Natural killer cell (primary cell): Measurements from ENCODE around the gene SLC25A26. TPM values are rescaled to one million over a fixed set of nuclear protein-coding genes. Genes with fewer than 3 reads are reported as not detected.

Source experiments
- ATAC-seq, 3 donors: fragments of 150-1000 bp in 2 of 3; fragments of 200-7000 bp in 1 of 3; cut with Tn5 transposase; 1 replicate in 1 of 3; 2 replicates in 2 of 3; pipeline ENCODE4 v1.10.0; 2021; ENCODE audit warnings: mild to moderate bottlenecking in 2 of 3, moderate library complexity in 2 of 3
- DNase-seq, 2 donors: peaks; one replicate each; pipeline versions ENCODE4 v3.0.0 to v3.0.0-alpha.2; 2013 to 2021; ENCODE audit warnings: mixed read lengths in 1 of 2
- H3K27ac ChIP-seq: one replicate; pipeline ENCODE4 v1.5.1; 2013; ENCODE audit warnings: mild to moderate bottlenecking, low read length
- H3K27me3 ChIP-seq: one replicate; pipeline ENCODE4 v1.6.1; 2013; ENCODE audit warnings: low read length; ENCODE audit not compliant: control insufficient read depth, insufficient read depth
- H3K36me3 ChIP-seq: one replicate; pipeline ENCODE4 v1.6.1; 2013; ENCODE audit warnings: low read length; ENCODE audit not compliant: control insufficient read depth, insufficient read depth
- H3K4me1 ChIP-seq: one replicate; pipeline ENCODE4 v1.6.1; 2013; ENCODE audit warnings: low read length; ENCODE audit not compliant: control insufficient read depth, insufficient read depth
- H3K4me3 ChIP-seq: one replicate; pipeline ENCODE4 v1.5.1; 2013; ENCODE audit warnings: low read length
- H3K9me3 ChIP-seq: one replicate; pipeline ENCODE4 v1.6.1; 2013; ENCODE audit warnings: low read length; ENCODE audit not compliant: control insufficient read depth, insufficient read depth
- H3K27ac Mint-ChIP-seq, 2 donors: one replicate each; pipeline ENCODE4 v1.8.0; 2022; ENCODE audit warnings: mild to moderate bottlenecking in 2 of 2, mixed read lengths in 2 of 2, moderate library complexity in 1 of 2
- H3K27me3 Mint-ChIP-seq, 2 donors: one replicate each; pipeline ENCODE4 v1.8.0; 2022; ENCODE audit warnings: low read depth in 2 of 2, mixed read lengths in 2 of 2
- H3K36me3 Mint-ChIP-seq: one replicate; pipeline ENCODE4 v1.8.0; 2022; ENCODE audit warnings: mixed read lengths
- H3K4me1 Mint-ChIP-seq, 2 donors: one replicate each; pipeline ENCODE4 v1.8.0; 2022; ENCODE audit warnings: mixed read lengths in 2 of 2
- H3K4me3 Mint-ChIP-seq: one replicate; pipeline ENCODE4 v1.8.0; 2022; ENCODE audit warnings: mild to moderate bottlenecking, moderate library complexity, mixed read lengths
- H3K9me3 Mint-ChIP-seq, 2 donors: one replicate each; pipeline ENCODE4 v1.8.0; 2022; ENCODE audit warnings: mixed read lengths in 2 of 2
- CTCF ChIP-seq: fragments of 200-600 bp; IDR thresholded peaks from one replicate; pipeline ENCODE4 v1.8.0; 2022; ENCODE audit warnings: antibody characterized with exemption
- WGBS: methylation state at CpG from one replicate; pipeline ENCODE4 v1.1.7; 2013; ENCODE audit warnings: missing lambda C conversion rate; ENCODE audit not compliant: insufficient coverage; 5-methylcytosine and 5-hydroxymethylcytosine counted together
- intact Hi-C: fragments of 100-400 bp; cut with micrococcal nuclease; formaldehyde crosslinking; loops from one replicate; pipeline ENCODE4 v1.14.2; 2022
- total RNA-seq, 4 donors: library from RNA; stranded (reverse); fragments of 120-200 nt in 1 of 4; gene quantifications; one replicate each; pipeline versions ENCODE4 v1.2.3 to v1.2.4, GENCODE V29; 2013 to 2022

SLC25A26 gene
- total RNA-seq, 3 donors from 2014 or later (not counting 1 experiment from before 2014, with no cell fraction given), result 18.4 to 23.9 (median 23.3) TPM

GRCh38 chr3:66396161-66396760 is 175.5 kb downstream of the SLC25A26 start:
- Mint-ChIP-seq H3K27me3 (no peaks in the 10 kb centered on the region), H3K36me3 (no peaks in the 10 kb centered on the region), H3K27ac (no peak overlapping the region), H3K4me1 (peaks cover 30 to 35% of the 10 kb centered on the region in 2 donors), H3K4me3 (no peak overlapping the region), H3K9me3 (no peaks in the 10 kb centered on the region)
- Histone ChIP-seq H3K36me3 (no peaks in the 10 kb centered on the region), H3K4me3 (no peak overlapping the region), H3K27me3 (no peaks in the 10 kb centered on the region), H3K9me3 (no peaks in the 10 kb centered on the region), H3K4me1 (peaks cover 28% of the 10 kb centered on the region), H3K27ac (no peak overlapping the region)
- no peak for DNase-seq
- ATAC-seq, result no peak
- intact Hi-C loops, result no loop called here
- WGBS, result 92% methylated on average over 13 of the region's 13 CpGs
- no peak for TF ChIP-seq CTCF

DNA sequence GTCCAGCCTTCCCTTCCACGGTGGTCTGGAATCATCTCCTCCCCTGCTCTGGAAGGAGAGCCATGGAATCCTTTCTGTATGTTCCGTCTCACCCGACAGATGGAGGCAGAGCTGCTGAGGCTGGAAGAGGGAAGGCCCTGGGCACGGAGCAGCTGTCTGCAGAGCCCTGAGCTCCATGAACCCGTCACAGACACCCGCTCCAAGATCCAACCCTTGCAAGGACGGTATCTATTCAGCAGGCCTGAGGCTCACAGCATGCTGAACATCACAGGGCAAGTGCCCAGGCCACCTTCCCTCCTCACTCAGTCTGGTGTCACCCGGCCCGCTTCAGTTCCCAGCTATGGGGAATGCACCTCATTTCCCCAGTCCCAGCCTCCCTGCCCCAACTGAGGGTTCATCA is 176.1 kb downstream of the SLC25A26 start:
- Mint-ChIP-seq H3K36me3 (no peaks in the 10 kb centered on the region), H3K27ac (no peak overlapping the region), H3K27me3 (no peaks in the 10 kb centered on the region), H3K9me3 (no peaks in the 10 kb centered on the region), H3K4me1 (peaks cover 30 to 32% of the 10 kb centered on the region in 2 donors), H3K4me3 (no peak overlapping the region)
- intact Hi-C loops, result no loop called here
- H3K9me3 ChIP-seq, result no peaks in the 10 kb centered on the region
- H3K27me3 ChIP-seq, result no peaks in the 10 kb centered on the region
- ATAC-seq, result no peak
- H3K4me1 ChIP-seq, result peaks cover 28% of the 10 kb centered on the region
- H3K27ac ChIP-seq, result no peak overlapping the region
- no peak overlapping the region for H3K4me3 ChIP-seq
- WGBS, result 98% methylated on average over 9 of the region's 9 CpGs
- no peak for TF ChIP-seq CTCF
- H3K36me3 ChIP-seq, result no peaks in the 10 kb centered on the region
- no peak for DNase-seq

DNA sequence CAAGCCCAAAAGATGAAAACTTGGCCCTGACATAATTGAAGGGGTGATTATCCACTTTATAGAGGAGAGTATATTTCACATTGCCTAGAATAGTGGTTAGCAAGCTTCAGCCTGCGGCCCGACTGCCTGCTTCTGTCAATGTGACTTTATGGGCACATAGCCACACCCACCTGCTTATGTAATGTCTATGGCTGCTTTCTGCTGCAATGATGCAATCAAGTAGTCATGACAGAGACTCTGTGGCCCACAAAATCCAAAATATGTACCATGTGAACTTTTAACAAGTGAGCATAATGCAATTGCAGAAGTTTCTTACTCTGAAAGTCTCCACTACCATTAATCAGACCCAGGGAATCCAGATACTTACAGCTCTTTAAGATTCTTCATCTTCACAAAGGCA is 176.9 kb downstream of the SLC25A26 start:
- peaks cover 24% of the 10 kb centered on the region for H3K4me1 ChIP-seq
- no peak for DNase-seq
- WGBS, result 98% methylated on average over 2 of the region's 2 CpGs
- no peak for TF ChIP-seq CTCF
- Mint-ChIP-seq H3K27ac (peak overlapping the region in 1 of 2 donors; percentile 30), H3K4me3 (no peak overlapping the region), H3K27me3 (no peaks in the 10 kb centered on the region), H3K36me3 (no peaks in the 10 kb centered on the region), H3K9me3 (no peaks in the 10 kb centered on the region), H3K4me1 (peaks cover 25% of the 10 kb centered on the region in 2 donors)
- intact Hi-C loops, result no loop called here
- H3K27me3 ChIP-seq, result no peaks in the 10 kb centered on the region
- no peaks in the 10 kb centered on the region for H3K36me3 ChIP-seq
- no peak for ATAC-seq
- no peak overlapping the region for H3K4me3 ChIP-seq
- no peak overlapping the region for H3K27ac ChIP-seq
- H3K9me3 ChIP-seq, result no peaks in the 10 kb centered on the region
